PC-3 (cell line): Measurements from ENCODE around the gene GINS2.

Source experiments
- CTCF ChIP-seq: fragments of 300-600 bp; sonication (generic); conservative IDR thresholded peaks from 2 replicates; pipeline ENCODE4 v1.5.1; 2017; ENCODE audit warnings: antibody characterized with exemption, low read depth, mild to moderate bottlenecking, low read length
- EZH2 ChIP-seq: fragments of 300-600 bp; sonication (generic); IDR thresholded peaks from one replicate; pipeline ENCODE4 v1.6.1; 2017; ENCODE audit warnings: antibody characterized with exemption, mild to moderate bottlenecking, low read length; ENCODE audit not compliant: unreplicated experiment
- EZH2phosphoT487 ChIP-seq: fragments of 300-600 bp; sonication (generic); IDR thresholded peaks from 2 replicates; pipeline ENCODE4 v1.6.1; 2018; ENCODE audit warnings: mild to moderate bottlenecking, antibody characterized with exemption, low read length, borderline replicate concordance

GRCh38 chr16:85667841-85668413 lies 20.8 kb downstream of the GINS2 start:
- no peak for TF ChIP-seq EZH2phosphoT487
- TF ChIP-seq EZH2, result no peak
- no peak for TF ChIP-seq CTCF
